A549 (cell line): ENCODE results near the gene VPS29.
"Not testable (repeated sequence)": the region's sequence is repeated elsewhere in the genome, so short reads cannot be mapped to it uniquely, and the experiment has no call there.

ENCODE experiments used
- RAD21 ChIP-seq, 2 experiments: fragments of >200 bp in 1 of 2; sonication (Bioruptor Twin) in 1 of 2; formaldehyde crosslinking in 1 of 2; IDR thresholded peaks in 1 of 2; conservative IDR thresholded peaks in 1 of 2; 2 replicates in 1 of 2; 3 replicates in 1 of 2; pipeline ENCODE4 v1.6.1; 2012 to 2018; ENCODE audit warnings: inconsistent platforms in 1 of 2
- TF ChIP-seq, protein P1 (sequence below): fragments of >200 bp; sonication (Bioruptor Twin); formaldehyde crosslinking; IDR thresholded peaks from 3 replicates; pipeline ENCODE4 v1.5.1; 2016

DNA sequence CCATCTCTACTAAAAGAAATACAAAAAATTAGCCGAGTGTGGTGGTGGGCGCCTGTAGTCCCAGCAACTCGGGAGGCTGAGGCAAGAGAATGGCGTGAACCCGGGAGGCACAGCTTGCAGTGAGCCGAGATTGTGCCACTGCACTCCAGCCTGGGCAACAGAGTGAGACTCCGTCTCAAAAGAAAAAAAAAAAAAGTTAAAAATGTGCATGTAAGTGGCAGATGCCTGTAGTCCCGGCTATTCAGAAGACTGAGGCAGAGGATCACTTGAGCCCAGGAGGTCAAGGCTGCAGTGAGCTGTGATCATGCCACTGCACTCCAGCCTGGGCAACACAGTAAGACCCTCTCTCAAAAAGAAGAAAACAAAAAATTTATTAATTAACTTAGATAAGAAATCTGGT is 16.1 kb upstream of the VPS29 start:
- TF ChIP-seq, protein P1, sequence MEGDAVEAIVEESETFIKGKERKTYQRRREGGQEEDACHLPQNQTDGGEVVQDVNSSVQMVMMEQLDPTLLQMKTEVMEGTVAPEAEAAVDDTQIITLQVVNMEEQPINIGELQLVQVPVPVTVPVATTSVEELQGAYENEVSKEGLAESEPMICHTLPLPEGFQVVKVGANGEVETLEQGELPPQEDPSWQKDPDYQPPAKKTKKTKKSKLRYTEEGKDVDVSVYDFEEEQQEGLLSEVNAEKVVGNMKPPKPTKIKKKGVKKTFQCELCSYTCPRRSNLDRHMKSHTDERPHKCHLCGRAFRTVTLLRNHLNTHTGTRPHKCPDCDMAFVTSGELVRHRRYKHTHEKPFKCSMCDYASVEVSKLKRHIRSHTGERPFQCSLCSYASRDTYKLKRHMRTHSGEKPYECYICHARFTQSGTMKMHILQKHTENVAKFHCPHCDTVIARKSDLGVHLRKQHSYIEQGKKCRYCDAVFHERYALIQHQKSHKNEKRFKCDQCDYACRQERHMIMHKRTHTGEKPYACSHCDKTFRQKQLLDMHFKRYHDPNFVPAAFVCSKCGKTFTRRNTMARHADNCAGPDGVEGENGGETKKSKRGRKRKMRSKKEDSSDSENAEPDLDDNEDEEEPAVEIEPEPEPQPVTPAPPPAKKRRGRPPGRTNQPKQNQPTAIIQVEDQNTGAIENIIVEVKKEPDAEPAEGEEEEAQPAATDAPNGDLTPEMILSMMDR: not testable (repeated sequence)
- TF ChIP-seq RAD21 (conservative IDR thresholded peaks at IDR 0.05 in 1 of 2, IDR thresholded peaks at IDR 0.05 in 1 of 2): not testable (repeated sequence)
